Nephron (organoid): ENCODE results near the gene DYNLT1.

Source experiments
- H3K27ac Mint-ChIP-seq, 3 experiments: 2 replicates each; pipeline ENCODE4 v1.8.0; 2020; ENCODE audit warnings: mixed read lengths in 3 of 3, mild to moderate bottlenecking in 2 of 3, moderate library complexity in 1 of 3
- H3K27me3 Mint-ChIP-seq: 2 replicates; pipeline ENCODE4 v1.8.0; 2021; ENCODE audit warnings: low read depth, mild to moderate bottlenecking, moderate library complexity, mixed read lengths
- H3K36me3 Mint-ChIP-seq: 2 replicates; pipeline ENCODE4 v1.8.0; 2020; ENCODE audit warnings: low read depth, mixed read lengths
- H3K4me1 Mint-ChIP-seq: 2 replicates; pipeline ENCODE4 v1.8.0; 2020; ENCODE audit warnings: mixed read lengths
- H3K4me3 Mint-ChIP-seq, 3 experiments: 2 replicates each; pipeline ENCODE4 v1.8.0; 2020; ENCODE audit warnings: mild to moderate bottlenecking in 3 of 3, mixed read lengths in 3 of 3, moderate library complexity in 2 of 3
- H3K9me3 Mint-ChIP-seq: 2 replicates; pipeline ENCODE4 v1.8.0; 2020; ENCODE audit warnings: mixed read lengths
- TF ChIP-seq, protein P1 (sequence below), 3 experiments: fragments of 200-600 bp; sonication (generic); IDR thresholded peaks; one replicate each; pipeline ENCODE4 v1.5.0; 2021; ENCODE audit warnings: antibody characterized with exemption in 3 of 3; ENCODE audit not compliant: unreplicated experiment in 3 of 3

Gene DYNLT1

GRCh38 chr6:158646023-158646910 is 1.7 kb upstream of the DYNLT1 start:
- no peaks in the 10 kb centered on the region for H3K9me3 Mint-ChIP-seq
- peak overlapping the region; percentile 62 to 95 (median 75) for H3K27ac Mint-ChIP-seq
- TF ChIP-seq, protein P1, sequence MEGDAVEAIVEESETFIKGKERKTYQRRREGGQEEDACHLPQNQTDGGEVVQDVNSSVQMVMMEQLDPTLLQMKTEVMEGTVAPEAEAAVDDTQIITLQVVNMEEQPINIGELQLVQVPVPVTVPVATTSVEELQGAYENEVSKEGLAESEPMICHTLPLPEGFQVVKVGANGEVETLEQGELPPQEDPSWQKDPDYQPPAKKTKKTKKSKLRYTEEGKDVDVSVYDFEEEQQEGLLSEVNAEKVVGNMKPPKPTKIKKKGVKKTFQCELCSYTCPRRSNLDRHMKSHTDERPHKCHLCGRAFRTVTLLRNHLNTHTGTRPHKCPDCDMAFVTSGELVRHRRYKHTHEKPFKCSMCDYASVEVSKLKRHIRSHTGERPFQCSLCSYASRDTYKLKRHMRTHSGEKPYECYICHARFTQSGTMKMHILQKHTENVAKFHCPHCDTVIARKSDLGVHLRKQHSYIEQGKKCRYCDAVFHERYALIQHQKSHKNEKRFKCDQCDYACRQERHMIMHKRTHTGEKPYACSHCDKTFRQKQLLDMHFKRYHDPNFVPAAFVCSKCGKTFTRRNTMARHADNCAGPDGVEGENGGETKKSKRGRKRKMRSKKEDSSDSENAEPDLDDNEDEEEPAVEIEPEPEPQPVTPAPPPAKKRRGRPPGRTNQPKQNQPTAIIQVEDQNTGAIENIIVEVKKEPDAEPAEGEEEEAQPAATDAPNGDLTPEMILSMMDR (IDR thresholded peaks at IDR 0.05; ENCODE audit: unreplicated experiment in 3 of 3), result no peak
- peaks cover 55% of the 10 kb centered on the region for H3K4me1 Mint-ChIP-seq
- H3K27me3 Mint-ChIP-seq, result peaks cover 3% of the 10 kb centered on the region
- H3K36me3 Mint-ChIP-seq, result peaks cover 9% of the 10 kb centered on the region
- peak overlapping the region; percentile 89 to 96 (median 94) for H3K4me3 Mint-ChIP-seq

DNA sequence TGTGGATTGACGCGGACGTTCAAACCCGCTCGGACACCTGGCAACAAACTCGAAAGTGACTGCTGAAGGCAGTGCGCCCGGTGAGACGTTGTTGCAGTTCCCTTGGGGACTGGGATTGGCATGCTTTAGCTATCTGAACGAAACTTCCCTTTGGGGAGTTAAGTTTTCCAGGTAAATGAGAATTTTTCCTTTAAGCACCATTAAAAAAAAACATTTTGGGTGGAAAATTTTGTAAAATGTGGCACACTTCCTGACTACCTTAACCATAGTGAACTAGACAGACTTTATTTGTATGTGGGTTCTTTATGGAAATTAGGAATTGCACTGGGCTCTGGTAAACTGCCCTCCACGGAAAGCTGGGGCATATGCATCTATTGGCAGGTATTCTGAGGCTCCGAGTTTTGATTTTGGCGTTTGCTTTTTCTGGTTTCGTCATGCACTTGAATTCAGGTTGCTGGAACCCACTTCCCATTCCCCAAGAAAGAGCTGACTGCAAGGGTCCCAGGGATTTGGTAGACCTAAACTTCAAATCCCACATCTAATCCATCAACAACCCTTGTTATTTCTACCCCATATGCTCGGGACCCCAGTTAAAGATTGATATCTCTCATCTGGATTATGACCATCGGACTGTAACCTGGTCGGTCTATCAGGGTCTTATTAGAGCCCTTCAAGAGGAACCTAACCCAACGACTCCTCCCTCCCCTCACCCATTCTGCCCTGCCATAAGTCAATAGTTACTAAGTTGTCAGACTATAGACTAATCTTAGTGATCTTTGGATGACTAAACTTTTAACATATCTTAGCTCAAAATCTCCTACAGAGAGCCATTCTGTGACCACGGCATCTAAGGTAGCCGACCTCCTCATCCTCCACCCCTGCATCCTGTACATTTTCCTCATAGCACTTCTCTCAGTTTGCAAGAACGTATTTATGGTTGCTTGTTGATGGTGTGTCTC is 800 bp upstream of the DYNLT1 start:
- peaks cover 14% of the 10 kb centered on the region for H3K36me3 Mint-ChIP-seq
- peaks cover 65% of the 10 kb centered on the region for H3K4me1 Mint-ChIP-seq
- TF ChIP-seq, protein P1 (IDR thresholded peaks at IDR 0.05; ENCODE audit: unreplicated experiment in 3 of 3), result no peak
- H3K27ac Mint-ChIP-seq, result peak overlapping the region; percentile 62 to 95 (median 75)
- H3K4me3 Mint-ChIP-seq, result peak overlapping the region; percentile 89 to 96 (median 94)
- peaks cover 3% of the 10 kb centered on the region for H3K27me3 Mint-ChIP-seq
- no peaks in the 10 kb centered on the region for H3K9me3 Mint-ChIP-seq

DNA sequence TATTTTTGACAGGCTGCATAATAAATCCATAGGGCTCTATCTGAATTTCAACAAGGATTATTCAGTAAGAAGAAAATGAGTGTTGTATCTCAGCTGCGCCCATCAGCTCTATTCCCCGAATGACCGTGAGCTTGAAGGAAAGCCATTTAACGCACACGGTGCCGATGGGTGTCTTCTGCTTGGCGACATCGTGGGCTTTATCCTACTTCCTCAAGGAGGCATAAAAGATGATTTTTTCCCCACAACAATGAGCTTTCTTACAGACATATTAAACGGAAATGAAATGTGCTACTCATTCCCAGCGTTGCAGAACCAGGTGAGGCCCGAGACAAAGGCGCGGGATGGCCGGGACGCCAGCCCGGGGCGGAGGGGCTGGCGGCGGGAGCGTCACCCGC is 710 bp downstream of the DYNLT1 start:
- H3K9me3 Mint-ChIP-seq, result no peaks in the 10 kb centered on the region
- no peaks in the 10 kb centered on the region for H3K27me3 Mint-ChIP-seq
- peak overlapping the region; percentile 93 to 100 (median 98) for H3K4me3 Mint-ChIP-seq
- H3K4me1 Mint-ChIP-seq, result peaks cover 67% of the 10 kb centered on the region
- TF ChIP-seq, protein P1 (IDR thresholded peaks at IDR 0.05; ENCODE audit: unreplicated experiment in 3 of 3), result no peak
- peaks cover 21% of the 10 kb centered on the region for H3K36me3 Mint-ChIP-seq
- peak overlapping the region; percentile 95 to 99 (median 99) for H3K27ac Mint-ChIP-seq

DNA sequence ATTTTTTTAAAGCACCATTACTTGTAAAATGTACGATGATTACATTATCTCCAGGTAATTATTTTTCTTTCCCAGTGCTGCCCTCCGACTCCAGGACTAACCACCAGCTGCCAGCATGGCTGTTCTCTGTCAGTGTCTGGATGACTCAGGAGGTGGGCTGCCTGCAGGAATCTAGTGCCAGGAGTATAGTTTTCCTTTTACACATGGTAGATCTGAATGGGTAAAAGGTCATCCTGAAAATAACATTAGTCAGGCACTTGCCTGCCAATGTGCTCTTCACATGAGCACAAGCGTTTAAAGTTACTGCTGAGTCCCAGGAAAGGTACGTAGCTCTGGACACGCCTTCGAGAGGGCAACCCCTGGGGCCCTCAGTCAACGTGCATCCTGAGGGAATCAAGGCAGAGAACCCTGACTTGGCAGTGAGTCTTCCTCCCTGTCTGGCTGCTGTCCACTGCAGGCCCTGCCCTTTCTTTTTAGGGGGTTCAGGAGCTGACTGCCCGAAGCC is 2.4 kb downstream of the DYNLT1 start:
- H3K36me3 Mint-ChIP-seq, result peaks cover 30% of the 10 kb centered on the region

DNA sequence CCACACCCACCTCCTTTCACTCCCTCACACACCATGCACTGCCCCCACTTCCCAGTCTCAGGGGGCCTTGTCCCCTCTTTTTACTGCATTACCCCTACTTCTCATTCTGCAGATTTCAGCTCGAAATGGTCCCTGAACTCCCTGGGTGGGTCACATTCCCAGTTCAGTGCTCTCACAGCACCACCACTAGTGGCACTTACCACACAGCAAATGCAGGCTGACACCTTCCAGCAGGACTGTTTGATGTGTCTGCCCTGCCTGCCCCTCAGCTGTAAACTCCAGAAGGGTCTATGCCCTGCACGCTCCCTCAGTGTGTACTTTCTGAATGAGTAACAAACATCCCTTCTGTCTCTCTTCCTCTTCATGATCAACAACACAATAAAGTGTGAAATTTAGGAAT is 4.0 kb downstream of the DYNLT1 start:
- Mint-ChIP-seq H3K4me3 (peak overlapping the region in 1 of 3 experiments; percentile 1), H3K27ac (peak overlapping the region; percentile 5 to 42 (median 31)), H3K36me3 (peaks cover 45% of the 10 kb centered on the region), H3K9me3 (no peaks in the 10 kb centered on the region), H3K27me3 (no peaks in the 10 kb centered on the region), H3K4me1 (peaks cover 58% of the 10 kb centered on the region)
- TF ChIP-seq, protein P1 (IDR thresholded peaks at IDR 0.05; ENCODE audit: unreplicated experiment in 3 of 3), result no peak

More for the DNA sequence above, 2.4 kb downstream of the DYNLT1 start:
- TF ChIP-seq, protein P1 (IDR thresholded peaks at IDR 0.05; ENCODE audit: unreplicated experiment in 3 of 3), result no peak
- H3K4me1 Mint-ChIP-seq, result peaks cover 61% of the 10 kb centered on the region
- no peaks in the 10 kb centered on the region for H3K9me3 Mint-ChIP-seq
- no peaks in the 10 kb centered on the region for H3K27me3 Mint-ChIP-seq
- peak overlapping the region; percentile 81 to 99 (median 99) for H3K27ac Mint-ChIP-seq
- peak overlapping the region; percentile 93 to 100 (median 98) for H3K4me3 Mint-ChIP-seq
